Measurements from ENCODE around the gene ERC2. TPM values are rescaled to one million over a fixed set of nuclear protein-coding genes. Genes with fewer than 3 reads are reported as not detected.
A peak's percentile ranks its signal among the peaks of the same experiment; 100 is the strongest.

The ERC2 gene
- total RNA-seq, 1 donor from 2014 or later = 0.76 TPM

DNA sequence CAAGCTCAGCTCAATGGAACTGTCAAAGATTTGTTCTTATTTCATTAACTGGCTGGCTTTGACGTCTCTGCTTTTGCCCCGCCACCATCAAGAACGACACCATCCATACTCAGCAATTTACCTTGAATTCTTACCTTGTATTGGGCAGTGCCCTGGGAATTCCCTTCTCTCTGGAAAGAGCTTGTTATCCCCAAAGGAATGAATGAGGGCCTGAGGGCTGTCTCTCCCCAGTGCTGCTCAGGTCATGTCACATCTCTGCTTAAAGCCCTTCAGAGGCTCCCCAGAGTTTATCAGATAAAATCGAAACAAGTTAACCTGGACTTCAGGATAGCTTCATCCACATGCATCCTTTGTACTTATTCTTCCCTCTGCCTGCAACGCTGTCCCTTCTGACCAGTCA, 975.3 kb downstream of the ERC2 start:
- ATAC-seq (no peak), DNase-seq (ENCODE audit: missing footprints) (no peak)
- intact Hi-C loops (cut with DNase I) = no loop called here

DNA sequence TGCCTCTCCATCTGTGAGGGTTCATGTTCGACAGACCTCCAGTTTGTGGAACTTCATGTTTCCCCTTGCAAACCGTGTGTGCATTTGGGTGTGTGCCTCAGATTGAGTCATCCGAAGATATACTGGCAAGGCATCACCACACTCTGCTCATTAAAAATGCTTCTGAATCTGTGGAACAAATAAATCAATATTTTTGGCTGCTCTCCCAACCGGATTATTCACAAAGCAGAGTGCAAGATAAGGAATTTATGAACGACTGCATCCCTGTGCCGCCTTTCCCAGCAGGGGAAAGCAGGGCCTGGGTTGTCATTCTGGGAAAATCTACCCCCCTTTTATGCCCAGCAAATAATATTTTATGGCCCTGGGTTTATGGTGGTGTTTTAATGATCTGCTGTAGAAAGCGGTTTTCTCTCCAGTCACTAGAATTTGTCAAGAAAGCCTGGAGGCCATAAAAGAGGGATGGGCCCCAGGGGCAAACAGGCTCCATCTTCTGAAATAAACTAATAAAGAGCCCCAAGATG, 976.9 kb downstream of the ERC2 start:
- intact Hi-C loops (cut with DNase I) = no loop called here
- ATAC-seq (no peak), DNase-seq (ENCODE audit: missing footprints) (no peak)

DNA sequence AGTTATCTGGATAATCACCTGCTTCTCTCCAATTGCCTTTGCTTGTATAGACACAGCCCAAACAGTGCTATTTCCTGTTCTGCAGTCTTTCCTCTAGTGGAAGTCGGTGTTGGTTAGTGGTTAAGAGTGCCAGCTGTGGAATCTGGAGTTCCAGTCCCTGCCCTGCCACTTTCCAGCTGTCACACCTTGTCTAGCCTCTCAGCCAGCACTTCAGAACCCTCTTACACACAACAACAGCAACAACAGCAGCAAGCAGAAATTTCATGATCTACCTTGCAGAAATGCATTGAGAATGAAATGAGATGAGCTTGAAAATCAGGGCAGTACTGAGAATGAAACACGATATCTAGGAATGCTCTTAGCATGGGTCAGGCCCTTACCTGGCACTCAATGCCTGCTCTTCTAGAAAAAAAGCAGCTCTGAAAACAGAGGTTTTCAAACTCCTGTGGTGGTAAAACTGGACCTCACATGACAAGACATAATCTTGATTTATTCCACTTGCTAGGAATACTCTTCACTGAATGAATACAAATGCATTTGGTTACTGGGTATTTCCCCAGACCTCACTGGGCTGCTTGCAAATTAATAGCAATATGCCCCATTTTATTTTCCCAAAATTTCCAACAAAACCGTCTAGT, 977.9 kb downstream of the ERC2 start:
- intact Hi-C loops (cut with DNase I) = no loop called here
- DNase-seq (ENCODE audit: missing footprints) = no peak
- no peak for ATAC-seq

DNA sequence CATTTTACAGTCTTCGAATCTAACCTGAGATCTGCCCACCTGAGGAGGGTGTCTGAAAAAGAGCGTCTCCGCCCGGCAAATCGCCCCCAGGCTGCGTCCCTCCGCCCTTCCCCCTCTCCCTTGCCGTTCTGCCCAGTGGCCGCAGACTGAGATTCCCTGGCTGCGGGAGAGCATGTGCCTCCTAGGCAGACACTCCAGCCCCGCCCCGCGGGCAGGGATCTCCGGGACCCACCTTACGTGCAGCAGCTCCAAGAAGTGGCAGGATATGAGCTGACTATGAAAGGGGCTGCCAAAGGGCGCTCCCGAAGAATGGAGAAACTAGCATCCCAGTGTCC, 978.5 kb downstream of the ERC2 start:
- no peak for ATAC-seq
- intact Hi-C loops (cut with DNase I) = loop anchor here (2.0 to 10.0 kb wide), 3 partner anchors 83 to 635 kb away; no protein-coding TSS in a partner anchor
- DNase-seq (ENCODE audit: missing footprints) = no peak

DNA sequence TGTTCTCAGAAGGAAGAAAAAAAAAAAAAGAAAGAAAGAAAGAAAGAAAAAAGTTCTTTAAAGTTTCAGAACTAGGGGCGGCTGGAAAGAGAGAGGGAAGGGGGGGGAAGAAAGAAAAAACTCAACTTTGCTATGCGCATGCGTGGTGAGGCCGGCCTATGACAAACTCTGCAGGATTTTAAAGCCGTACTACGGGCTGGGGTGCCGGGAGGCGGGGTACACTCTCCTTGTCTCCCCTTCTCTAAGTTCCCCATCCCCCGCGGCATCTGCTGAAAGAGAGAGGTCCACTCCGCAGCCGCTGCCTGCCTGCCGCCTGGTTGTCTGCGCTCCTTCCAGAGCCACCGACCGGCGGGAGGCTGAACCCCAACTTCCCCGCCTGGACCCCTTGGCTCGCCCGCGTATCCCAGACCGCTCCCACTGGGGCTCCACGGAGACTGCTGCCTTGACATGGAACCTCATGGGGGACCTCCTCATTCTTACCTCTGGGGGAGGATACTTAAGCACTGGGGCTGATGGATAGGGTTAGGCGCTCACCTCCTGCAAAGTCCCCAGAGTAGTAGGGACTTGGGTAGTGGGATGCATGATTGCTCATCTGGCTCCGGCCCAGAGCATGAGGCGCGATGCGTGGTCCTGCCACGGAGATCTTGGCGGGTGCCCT, 979.7 kb downstream of the ERC2 start:
- intact Hi-C loops (cut with DNase I) = loop anchor here (2.0 to 10.0 kb wide), 3 partner anchors 84 to 634 kb away; no protein-coding TSS in a partner anchor
- DNase-seq (ENCODE audit: missing footprints) (peak; percentile 76), ATAC-seq (no peak)

DNA sequence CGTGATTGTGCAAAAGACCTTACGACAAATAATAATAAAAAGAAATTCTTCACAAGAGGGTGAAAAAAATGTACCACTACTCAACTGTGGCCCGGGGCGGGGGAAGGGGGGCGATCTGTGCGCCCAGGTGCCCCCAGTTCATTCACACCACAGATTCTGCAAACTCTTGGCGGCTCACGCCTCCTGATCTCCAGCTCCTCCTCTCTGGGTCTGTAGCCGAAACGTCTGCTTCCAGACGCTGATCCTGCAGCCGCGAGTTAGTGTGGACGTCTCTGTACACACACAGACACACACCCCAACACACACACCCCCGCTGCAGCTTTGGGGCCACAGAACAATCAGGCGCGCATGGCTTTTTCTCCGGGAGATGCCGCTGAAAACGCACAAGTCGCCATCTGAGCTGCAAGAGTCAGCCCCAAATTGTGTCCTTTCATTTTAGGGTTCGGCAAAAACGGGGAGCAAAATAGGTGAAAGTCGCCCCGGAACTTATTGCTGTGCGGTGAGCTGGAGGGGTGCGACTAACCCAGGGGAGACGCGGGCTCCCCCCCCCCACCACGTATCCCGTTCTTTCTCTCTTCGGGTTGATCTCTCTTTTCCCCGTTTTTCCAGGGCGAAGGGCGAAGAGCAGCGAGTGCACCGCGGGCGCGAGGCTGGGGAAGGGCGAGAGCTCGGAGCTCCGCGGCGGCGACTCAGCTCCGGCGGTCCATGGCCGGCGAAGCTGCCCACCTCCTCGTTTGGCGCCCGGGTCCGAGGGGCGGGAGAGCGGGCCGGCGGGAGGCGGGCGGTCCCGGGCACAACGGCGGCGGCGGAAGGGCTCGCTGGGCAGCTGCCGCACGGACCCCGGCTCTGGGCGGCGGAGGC, 980.7 kb downstream of the ERC2 start:
- intact Hi-C loops (cut with DNase I) = loop anchor here (2.0 to 10.0 kb wide), 3 partner anchors 85 to 633 kb away; no protein-coding TSS in a partner anchor
- DNase-seq (ENCODE audit: missing footprints) (peak; percentile 67), ATAC-seq (peak; percentile 8)

DNA sequence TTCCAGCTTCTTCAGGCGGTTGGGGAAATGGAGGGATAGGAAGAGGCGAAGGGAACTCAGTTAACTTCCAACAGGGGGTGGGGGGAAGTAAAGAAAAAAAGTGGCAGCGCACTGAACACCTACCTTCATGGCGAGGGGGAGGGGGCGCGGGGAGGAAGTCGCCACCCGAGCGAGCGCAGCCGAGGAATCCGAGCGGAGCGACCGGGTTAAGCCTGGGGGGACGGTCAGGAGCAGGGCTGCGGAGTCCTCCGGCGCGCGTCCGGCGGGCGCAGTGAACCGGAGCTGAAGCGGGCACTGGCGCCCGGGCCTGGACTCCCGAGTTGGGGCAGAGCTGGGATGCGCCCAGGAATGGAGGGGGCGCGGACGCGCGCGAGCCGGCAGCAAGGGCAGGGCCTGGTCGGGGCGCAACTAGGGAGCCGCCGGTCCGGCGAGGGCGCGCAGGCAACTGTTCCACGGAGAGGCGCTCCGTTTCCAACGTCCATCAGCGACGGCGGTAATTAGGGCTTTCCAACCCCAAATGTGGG, 981.3 kb downstream of the ERC2 start, which contains the start of gene WNT5A:
TSS of gene WNT5A (minus strand) at position 450 of the 524 bp plus-strand sequence. CDS start at position 129, 321 bp downstream.
- peak; percentile 65 for DNase-seq (ENCODE audit: missing footprints)
- intact Hi-C loops (cut with DNase I) = loop anchor here (10.0 kb wide), 2 partner anchors 532 to 632 kb away; no protein-coding TSS in a partner anchor
- ATAC-seq = peak; percentile 32

DNA sequence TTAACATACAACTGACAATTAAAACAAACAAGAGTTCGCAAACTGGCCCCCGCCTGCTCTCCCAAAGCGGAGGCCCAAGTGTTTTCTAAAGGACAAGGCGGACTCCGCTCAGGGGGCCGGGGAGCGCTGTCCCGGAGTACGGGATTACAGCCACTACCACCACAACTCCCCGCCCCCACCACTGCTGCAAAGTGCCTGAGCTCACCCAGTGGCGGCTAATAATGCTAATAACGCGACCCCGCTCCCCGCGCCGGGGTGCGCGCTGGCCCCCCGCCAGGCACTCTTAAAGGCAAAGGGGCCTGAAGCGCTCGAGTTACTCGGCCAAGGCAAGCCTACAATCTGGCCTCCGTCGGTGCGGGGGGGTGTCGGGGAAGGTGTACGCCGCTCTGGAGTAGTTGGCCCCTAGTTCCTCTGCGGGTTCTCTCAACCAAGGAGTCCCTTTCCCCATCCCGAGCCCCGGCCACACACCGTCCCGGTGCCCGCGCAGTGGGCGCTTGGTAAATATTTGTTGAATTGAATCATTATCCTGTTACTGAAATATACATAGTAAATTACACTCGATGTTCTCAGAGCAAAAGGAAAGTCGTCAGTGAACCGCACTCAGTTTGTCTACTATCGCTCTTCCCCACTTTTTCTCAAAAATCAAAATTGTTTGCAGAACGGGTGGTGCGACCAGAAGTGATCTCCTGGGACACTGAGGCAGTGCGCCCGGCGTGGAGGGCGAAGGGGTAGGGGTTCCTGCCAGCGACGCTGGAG, 982.0 kb downstream of the ERC2 start:
- DNase-seq (ENCODE audit: missing footprints) = peak; percentile 83
- intact Hi-C loops (cut with DNase I) = loop anchor here (10.0 kb wide), 2 partner anchors 531 to 631 kb away; no protein-coding TSS in a partner anchor
- peak; percentile 53 for ATAC-seq

DNA sequence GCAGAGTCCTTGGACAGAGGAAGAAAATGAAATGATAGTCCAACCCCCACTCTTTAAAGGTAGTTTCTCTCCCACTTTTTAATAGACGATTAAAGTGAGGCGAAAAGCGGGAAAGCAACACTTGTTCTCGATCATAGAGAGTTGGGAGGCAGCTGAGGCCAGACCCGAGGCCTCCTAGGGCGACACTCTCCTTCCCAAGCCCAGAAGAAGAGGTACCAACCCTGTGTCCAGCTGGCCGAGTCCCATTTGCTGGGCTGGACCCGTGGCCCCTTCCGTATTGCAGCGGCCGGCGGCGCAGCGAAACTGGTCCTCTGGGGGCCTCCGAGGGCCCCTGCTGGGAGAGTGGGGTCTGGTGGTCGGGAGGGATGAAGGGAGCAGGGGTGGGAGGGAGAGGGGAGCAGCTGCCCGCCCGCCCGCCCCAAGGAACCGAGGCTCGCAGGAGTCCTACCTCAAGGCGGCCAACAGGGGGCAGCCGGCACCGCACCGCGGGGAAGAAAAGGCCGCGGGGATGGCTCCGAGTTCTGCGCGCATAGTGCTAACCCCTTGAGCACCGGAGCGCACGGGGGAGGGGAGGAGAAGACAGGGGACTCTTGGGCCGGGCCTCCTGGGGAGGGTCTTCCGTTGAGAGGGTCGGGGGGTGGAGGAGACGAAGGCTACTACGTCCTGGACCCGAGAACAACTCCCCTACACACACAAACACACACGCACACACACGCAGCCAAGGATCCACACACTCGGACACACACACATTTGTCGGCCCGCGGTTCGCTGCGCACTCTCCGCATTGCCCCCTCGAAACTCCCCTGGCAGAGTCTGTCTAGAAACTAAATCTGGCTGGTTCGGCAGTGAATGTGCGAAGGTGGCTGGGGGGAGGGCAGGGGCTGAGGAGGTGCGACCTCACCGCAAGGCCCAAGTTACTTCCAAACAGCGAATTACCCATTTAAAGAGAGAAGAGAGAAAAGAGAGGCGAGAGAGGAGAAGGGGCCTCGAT, 983.2 kb downstream of the ERC2 start:
- DNase-seq (ENCODE audit: missing footprints) (peak; percentile 81), ATAC-seq (peak; percentile 79)
- intact Hi-C loops (cut with DNase I) = loop anchor here (2.0 to 10.0 kb wide), 5 partner anchors 236 to 766 kb away; no protein-coding TSS in a partner anchor

DNA sequence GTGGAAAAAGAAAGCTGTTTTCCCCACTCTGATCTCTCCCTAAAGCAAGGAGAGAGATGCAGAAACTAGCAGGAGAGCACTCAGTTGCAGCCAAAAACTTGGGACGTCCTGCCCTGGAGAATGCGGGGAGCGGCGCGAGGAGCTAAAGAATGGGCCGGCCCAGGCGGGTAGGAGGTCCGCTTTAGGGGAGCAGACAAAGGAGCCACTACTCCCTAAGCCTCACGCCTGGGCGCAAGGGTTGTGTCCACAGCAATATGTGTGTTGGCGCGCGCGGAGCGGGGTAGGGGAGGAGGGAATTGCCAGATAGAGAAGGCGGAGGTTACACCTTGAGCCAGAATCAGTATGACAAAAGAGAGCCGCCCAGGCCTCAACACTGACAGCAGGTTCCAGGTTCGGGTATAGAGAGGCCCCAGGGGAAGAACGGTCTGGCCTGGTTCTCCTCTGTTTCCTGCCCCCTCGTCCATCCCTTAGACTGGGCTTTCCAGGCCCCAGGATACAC, 984.0 kb downstream of the ERC2 start:
- ATAC-seq = no peak
- intact Hi-C loops (cut with DNase I) = loop anchor here (2.0 to 10.0 kb wide), 5 partner anchors 237 to 767 kb away; no protein-coding TSS in a partner anchor
- DNase-seq (ENCODE audit: missing footprints) = no peak

DNA sequence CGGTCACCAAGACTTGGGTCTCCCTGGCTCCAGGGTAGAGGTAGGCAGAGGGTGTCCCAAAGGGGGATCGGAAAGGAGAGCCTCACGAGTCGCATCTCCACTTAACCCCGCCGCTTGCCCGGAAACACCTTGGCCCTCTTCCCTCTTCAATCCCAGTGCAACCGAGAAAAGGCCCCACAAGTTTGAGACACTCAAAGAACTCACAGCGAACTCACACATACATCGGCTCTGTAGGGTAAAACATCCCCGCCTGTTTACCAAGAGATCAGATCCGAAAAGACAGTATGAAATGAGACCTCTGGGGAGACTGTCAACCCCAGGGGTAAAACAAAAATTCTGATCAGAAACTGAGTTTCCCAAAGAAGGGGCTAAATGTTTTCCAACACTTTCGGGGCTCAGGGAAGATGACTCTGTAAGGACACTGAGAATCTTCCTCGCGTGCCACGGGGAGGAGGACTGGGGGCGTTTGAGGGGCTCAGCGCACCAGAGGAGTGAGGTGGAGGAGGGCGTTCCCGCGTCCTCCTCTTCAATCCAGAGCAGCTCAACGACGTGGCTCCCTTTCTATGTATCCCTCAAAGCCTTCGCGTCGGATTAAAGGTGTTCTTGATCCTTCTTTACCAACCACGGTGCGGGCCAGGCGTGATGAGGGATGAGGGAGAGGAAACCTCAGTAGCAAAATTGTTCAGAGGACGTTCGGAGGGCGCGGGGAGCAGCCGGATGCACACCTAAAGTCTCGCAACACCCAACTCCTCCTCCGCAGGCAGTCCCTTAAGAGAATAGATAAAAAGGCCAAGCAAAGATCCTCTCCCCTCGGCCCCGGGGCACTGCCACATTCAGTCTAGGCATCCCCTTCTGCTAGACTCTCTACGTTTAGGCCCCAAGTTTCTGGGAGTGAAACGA, 984.8 kb downstream of the ERC2 start:
- DNase-seq (ENCODE audit: missing footprints) = no peak
- intact Hi-C loops (cut with DNase I) = loop anchor here (2.0 to 10.0 kb wide), 5 partner anchors 237 to 767 kb away; no protein-coding TSS in a partner anchor
- ATAC-seq = no peak

DNA sequence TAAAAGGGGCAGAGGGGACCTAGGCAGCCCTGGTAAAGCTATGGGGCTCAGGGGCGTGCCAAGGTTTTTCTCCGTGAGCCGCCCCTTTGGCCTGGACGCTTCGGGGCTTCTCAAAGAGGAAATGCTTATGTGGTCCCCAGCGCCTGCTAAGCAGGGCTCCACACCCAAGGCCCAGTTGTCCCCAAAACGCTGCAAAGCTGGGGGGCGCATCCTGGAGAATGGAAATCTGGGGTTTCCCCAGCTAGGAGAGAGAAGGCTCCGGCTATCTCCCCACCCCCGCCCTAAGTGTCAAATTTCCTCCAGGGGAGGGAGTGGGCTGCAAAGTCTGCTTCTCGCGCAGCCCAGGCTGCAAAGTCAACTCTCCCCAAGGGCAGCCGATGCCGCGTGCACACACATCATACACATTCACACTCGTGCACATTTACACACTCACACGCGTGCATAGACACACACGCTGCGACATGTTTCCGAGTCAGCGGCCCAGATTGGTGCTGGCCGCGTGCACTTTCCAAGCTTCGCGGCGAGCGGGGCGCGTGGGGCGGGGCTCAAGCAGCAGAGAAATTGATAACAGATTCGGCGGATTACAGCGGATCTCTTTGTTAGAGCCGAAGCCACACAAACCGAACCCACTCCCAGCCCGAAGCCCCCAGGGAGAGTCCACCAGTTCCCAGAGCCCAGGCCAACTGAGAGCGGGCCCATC, 985.6 kb downstream of the ERC2 start:
- DNase-seq (ENCODE audit: missing footprints) = no peak
- no peak for ATAC-seq
- intact Hi-C loops (cut with DNase I) = loop anchor here (10.0 kb wide), 2 partner anchors 528 to 628 kb away; no protein-coding TSS in a partner anchor

DNA sequence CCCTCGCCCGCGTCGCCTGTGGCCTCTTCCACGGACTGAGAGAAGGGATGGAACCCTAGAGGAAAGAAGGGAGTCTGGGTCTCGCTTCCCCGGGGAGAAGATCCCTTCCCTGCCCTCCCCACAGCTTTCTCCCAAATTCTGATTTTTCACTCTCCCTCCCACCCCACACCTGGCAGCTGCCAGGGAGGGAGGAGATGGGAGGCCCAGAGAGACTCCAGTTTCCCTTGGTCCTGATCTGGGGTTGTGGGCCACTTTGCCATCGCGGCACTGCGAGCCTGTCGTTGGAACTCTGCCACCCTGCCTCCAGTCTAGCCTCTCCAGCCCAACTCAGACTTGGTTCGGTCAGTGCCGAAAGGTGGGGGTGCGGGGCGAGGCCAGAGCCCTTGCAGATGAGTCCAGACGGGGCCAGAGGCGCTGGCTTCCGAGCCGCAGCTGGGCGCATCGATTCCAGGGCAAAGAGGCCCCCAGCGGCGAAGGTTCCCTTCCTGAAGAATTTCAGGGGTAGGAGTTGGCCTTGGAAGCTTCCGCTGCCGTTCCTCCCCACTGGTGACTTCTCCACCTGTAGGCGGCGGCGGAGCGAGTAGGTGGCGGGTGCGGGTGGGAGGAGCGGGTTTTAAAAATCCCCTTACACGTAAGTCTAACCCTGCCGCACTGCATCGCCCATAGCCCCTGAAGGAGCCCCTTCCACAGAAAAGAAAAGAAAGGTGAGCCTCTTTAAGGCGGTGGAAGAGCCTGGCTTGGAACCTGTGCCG, 986.3 kb downstream of the ERC2 start:
- ATAC-seq = no peak
- intact Hi-C loops (cut with DNase I) = loop anchor here (10.0 kb wide), 2 partner anchors 527 to 627 kb away; no protein-coding TSS in a partner anchor
- DNase-seq (ENCODE audit: missing footprints) = no peak

Data from Right ventricle myocardium inferior (tissue), 1 donor.